ENCODE results near the gene FGGY. TPM values are rescaled to one million over a fixed set of nuclear protein-coding genes. Genes with fewer than 3 reads are reported as not detected.
"Not testable (repeated sequence)": the region's sequence is repeated elsewhere in the genome, so short reads cannot be mapped to it uniquely, and the experiment has no call there.

FGGY gene
- total and polyA plus RNA-seq, 4 donors, result 16.0 to 67.0 (median 43.4) TPM

GRCh38 chr1:59352065-59352464 lies 55.2 kb downstream of the FGGY start:
- no peak for DNase-seq (ENCODE audit: low spot score)
- WGBS, result 81% methylated on average over 1 of the region's 1 CpG
- Histone ChIP-seq H3K27ac (ENCODE audit: low read depth in 1 of 2, low read length in 2 of 2) (no peak overlapping the region), H3K4me3 (ENCODE audit: low read depth in 1 of 3, low read length in 3 of 3) (no peak overlapping the region), H3K9me3 (ENCODE audit: control insufficient read depth in 4 of 4, low read length in 3 of 4) (no peaks in the 10 kb centered on the region), H3K27me3 (ENCODE audit: control insufficient read depth in 4 of 4, insufficient read depth in 4 of 4, low read length in 3 of 4) (no peaks in the 10 kb centered on the region), H3K9ac (ENCODE audit: low read depth in 1 of 2, low read length in 2 of 2) (no peak overlapping the region), H3K36me3 (ENCODE audit: control insufficient read depth in 4 of 4, insufficient read depth in 3 of 4, low read depth in 1 of 4, low read length in 3 of 4) (peaks cover 0 to 13% (median 1%) of the 10 kb centered on the region in 4 donors), H3K4me1 (ENCODE audit: control insufficient read depth in 4 of 4, insufficient read depth in 4 of 4, low read length in 3 of 4) (no peaks in the 10 kb centered on the region)
- TF ChIP-seq FOXA1 (IDR thresholded peaks at IDR 0.05) (no peak), GABPA (IDR thresholded peaks at IDR 0.05 in 1 of 2, conservative IDR thresholded peaks at IDR 0.05 in 1 of 2) (no peak), JUND (IDR thresholded peaks at IDR 0.05) (no peak), CTCF (IDR thresholded peaks at IDR 0.05; ENCODE audit: low read depth, low read length, missing input control) (no peak), TAF1 (conservative IDR thresholded peaks at IDR 0.05) (no peak), YY1 (IDR thresholded peaks at IDR 0.05) (no peak), FOXA2 (IDR thresholded peaks at IDR 0.05) (no peak), RXRA (IDR thresholded peaks at IDR 0.05) (no peak), ATF3 (IDR thresholded peaks at IDR 0.05) (no peak)
- TF ChIP-seq, protein P1, sequence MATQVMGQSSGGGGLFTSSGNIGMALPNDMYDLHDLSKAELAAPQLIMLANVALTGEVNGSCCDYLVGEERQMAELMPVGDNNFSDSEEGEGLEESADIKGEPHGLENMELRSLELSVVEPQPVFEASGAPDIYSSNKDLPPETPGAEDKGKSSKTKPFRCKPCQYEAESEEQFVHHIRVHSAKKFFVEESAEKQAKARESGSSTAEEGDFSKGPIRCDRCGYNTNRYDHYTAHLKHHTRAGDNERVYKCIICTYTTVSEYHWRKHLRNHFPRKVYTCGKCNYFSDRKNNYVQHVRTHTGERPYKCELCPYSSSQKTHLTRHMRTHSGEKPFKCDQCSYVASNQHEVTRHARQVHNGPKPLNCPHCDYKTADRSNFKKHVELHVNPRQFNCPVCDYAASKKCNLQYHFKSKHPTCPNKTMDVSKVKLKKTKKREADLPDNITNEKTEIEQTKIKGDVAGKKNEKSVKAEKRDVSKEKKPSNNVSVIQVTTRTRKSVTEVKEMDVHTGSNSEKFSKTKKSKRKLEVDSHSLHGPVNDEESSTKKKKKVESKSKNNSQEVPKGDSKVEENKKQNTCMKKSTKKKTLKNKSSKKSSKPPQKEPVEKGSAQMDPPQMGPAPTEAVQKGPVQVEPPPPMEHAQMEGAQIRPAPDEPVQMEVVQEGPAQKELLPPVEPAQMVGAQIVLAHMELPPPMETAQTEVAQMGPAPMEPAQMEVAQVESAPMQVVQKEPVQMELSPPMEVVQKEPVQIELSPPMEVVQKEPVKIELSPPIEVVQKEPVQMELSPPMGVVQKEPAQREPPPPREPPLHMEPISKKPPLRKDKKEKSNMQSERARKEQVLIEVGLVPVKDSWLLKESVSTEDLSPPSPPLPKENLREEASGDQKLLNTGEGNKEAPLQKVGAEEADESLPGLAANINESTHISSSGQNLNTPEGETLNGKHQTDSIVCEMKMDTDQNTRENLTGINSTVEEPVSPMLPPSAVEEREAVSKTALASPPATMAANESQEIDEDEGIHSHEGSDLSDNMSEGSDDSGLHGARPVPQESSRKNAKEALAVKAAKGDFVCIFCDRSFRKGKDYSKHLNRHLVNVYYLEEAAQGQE (IDR thresholded peaks at IDR 0.05), result no peak

DNA sequence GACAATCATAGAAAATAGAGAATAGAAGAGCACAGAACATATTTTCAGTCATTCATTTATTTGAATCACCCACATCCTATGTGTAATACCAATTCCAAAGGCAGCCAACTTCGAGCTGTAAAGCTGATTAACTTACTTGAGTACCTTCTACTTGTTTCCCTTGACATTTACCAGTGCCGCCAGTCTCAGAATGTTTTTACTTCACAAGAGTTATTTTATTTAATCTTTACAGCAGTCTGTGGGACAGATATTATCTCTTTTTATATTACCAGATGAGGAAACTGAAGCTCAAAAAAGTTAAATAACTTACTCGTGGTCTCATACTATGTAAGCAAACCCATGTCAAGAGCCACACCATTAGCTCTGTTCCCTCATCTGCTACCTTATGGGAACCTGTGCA lies 56.6 kb downstream of the FGGY start:
- DNase-seq (ENCODE audit: low spot score), result no peak
- Histone ChIP-seq H3K27ac (ENCODE audit: low read depth in 1 of 2, low read length in 2 of 2) (no peak overlapping the region), H3K4me1 (ENCODE audit: control insufficient read depth in 4 of 4, insufficient read depth in 4 of 4, low read length in 3 of 4) (no peaks in the 10 kb centered on the region), H3K4me3 (ENCODE audit: low read depth in 1 of 3, low read length in 3 of 3) (no peak overlapping the region), H3K36me3 (ENCODE audit: control insufficient read depth in 4 of 4, insufficient read depth in 3 of 4, low read depth in 1 of 4, low read length in 3 of 4) (peaks cover 0 to 13% (median 1%) of the 10 kb centered on the region in 4 donors), H3K27me3 (ENCODE audit: control insufficient read depth in 4 of 4, insufficient read depth in 4 of 4, low read length in 3 of 4) (no peaks in the 10 kb centered on the region), H3K9ac (ENCODE audit: low read depth in 1 of 2, low read length in 2 of 2) (no peak overlapping the region), H3K9me3 (ENCODE audit: control insufficient read depth in 4 of 4, low read length in 3 of 4) (no peaks in the 10 kb centered on the region)
- TF ChIP-seq SP1 (IDR thresholded peaks at IDR 0.05) (no peak), JUND (IDR thresholded peaks at IDR 0.05) (no peak), YY1 (IDR thresholded peaks at IDR 0.05) (no peak), ZBTB33 (IDR thresholded peaks at IDR 0.05) (no peak), HNF4G (IDR thresholded peaks at IDR 0.05) (no peak)
- 92% methylated on average over 3 of the region's 3 CpGs for WGBS

DNA sequence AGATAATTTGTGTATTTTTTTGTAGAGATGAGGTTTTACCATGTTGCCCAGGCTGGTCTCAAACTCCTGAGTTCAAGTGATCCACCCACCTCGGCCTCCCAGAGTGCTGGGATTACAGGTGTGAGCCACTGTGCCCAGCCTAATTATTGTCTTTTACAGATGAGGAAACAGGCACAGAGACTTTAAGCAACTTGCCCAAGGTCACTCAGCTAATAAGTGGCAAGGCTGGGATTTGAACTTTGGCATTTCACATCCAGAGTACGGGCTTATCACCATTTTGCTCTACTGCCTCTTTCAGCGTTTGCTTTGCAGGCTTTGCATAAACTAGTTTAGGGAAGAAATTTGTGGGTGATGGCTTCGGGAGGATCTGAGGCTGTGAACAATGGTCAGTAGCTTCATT lies 57.3 kb downstream of the FGGY start:
- DNase-seq (ENCODE audit: low spot score); H3K27ac ChIP-seq (ENCODE audit: low read depth in 1 of 2, low read length in 2 of 2); H3K27me3 ChIP-seq (ENCODE audit: control insufficient read depth in 4 of 4, insufficient read depth in 4 of 4, low read length in 3 of 4); H3K4me1 ChIP-seq (ENCODE audit: control insufficient read depth in 4 of 4, insufficient read depth in 4 of 4, low read length in 3 of 4); H3K9ac ChIP-seq (ENCODE audit: low read depth in 1 of 2, low read length in 2 of 2); H3K9me3 ChIP-seq (ENCODE audit: control insufficient read depth in 4 of 4, low read length in 3 of 4); H3K4me3 ChIP-seq (ENCODE audit: low read depth in 1 of 3, low read length in 3 of 3): not testable (repeated sequence)
- peaks cover 0 to 11% (median 1%) of the 10 kb centered on the region in 4 donors for H3K36me3 ChIP-seq (ENCODE audit: control insufficient read depth in 4 of 4, insufficient read depth in 3 of 4, low read depth in 1 of 4, low read length in 3 of 4)
- 82% methylated on average over 4 of the region's 4 CpGs for WGBS

Data from liver (tissue), 9 donors.